Body of pancreas (tissue), 4 donors: ENCODE results near the gene SGMS1.

ENCODE experiments used
- CTCF ChIP-seq, 7 experiments: fragments of 450-650 bp in 4 of 7; fragments of 200-600 bp in 3 of 7; sonication (generic) in 3 of 7; IDR thresholded peaks; one replicate each; pipeline ENCODE4 v1.5.1; 2016 to 2019; ENCODE audit warnings: antibody characterized with exemption in 7 of 7
- POLR2A ChIP-seq, 3 donors: fragments of 450-650 bp; IDR thresholded peaks; one replicate each; pipeline ENCODE4 v1.6.1; 2016; ENCODE audit warnings: antibody characterized with exemption in 3 of 3, mild to moderate bottlenecking in 2 of 3

- TF ChIP-seq CTCF (IDR thresholded peaks at IDR 0.05), result no peak
- TF ChIP-seq POLR2A (IDR thresholded peaks at IDR 0.05), result no peak
These were observed 272.1 kb downstream of the SGMS1 start for GRCh38 chr10:50351483-50352146.
